Hematopoietic multipotent progenitor cell (in vitro differentiated cells): ENCODE measurements around the gene TSPAN4. TPM values are rescaled to one million over a fixed set of nuclear protein-coding genes. Genes with fewer than 3 reads are reported as not detected.

ENCODE experiments used
- DNase-seq, 3 donors: peaks; one replicate each; pipeline ENCODE4 v3.0.0-alpha.2; 2011 to 2015; ENCODE audit warnings: low read depth in 2 of 3, low spot score in 2 of 3
- total RNA-seq: library from RNA; depleted of rRNA; stranded (reverse); fragments of >200 nt; gene quantifications from one replicate; pipeline ENCODE4 v1.2.3, GENCODE V29; 2012

TSPAN4 gene
- total RNA-seq, 1 donor: 48.2 TPM

DNA sequence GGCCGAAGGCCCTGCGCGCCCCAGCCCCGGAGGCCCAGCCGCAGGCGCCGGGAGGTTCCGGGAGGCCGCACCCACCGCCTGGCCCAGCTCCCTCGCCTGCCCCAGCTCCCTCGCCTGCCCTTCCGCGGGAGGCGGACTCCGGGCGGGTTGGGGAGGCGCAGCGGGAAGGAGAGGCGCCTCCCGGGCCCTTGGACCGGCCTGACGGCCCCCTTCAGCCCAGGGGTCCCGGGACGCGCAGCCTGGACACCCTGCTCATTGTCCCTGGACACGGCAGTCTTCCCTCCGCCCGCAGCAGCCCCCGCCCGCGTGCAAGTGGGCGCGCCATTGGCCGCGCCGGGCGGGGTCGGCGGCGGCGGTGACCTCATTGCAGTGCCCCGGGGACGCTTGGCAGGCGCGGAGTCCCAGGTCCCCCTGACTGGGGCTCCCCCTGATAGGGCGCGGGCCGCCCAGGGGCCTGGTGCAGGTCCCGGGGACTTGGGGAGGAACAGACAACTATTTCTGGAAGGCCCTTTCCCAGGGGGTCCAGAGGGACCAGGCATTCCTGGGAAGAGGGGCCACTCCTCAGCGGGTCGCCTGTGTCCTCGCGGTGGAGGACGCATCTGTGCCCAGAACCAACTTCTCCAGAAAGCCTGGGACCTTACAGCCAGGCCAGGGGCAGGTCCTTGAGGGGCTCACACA, 9.4 kb upstream of the TSPAN4 start:
- peak in 2 of 3 donors; percentile 46 to 49 for DNase-seq

DNA sequence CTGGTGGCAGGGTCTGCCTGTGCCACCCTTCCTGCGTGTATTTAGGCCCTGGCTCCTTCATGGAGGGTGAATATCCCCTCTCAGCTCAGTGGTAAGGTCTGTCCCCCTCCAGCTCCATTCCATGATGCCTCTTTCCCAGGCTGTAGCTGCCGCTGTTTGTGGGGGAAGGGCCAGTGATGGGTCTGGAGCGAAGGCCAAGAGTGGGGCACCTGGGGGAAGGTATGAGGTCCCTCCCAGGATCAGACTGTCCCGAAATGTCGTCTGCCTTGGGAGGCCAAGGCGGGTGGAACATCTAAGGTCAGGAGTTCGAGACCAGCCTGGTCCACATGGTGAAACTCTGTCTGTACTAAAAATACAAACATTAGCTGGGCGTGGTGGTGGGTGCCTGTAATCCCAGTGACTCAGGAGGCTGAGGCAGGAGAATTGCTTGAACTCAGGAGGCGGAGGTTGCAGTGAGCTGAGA, 8.8 kb upstream of the TSPAN4 start:
- DNase-seq: no peak

DNA sequence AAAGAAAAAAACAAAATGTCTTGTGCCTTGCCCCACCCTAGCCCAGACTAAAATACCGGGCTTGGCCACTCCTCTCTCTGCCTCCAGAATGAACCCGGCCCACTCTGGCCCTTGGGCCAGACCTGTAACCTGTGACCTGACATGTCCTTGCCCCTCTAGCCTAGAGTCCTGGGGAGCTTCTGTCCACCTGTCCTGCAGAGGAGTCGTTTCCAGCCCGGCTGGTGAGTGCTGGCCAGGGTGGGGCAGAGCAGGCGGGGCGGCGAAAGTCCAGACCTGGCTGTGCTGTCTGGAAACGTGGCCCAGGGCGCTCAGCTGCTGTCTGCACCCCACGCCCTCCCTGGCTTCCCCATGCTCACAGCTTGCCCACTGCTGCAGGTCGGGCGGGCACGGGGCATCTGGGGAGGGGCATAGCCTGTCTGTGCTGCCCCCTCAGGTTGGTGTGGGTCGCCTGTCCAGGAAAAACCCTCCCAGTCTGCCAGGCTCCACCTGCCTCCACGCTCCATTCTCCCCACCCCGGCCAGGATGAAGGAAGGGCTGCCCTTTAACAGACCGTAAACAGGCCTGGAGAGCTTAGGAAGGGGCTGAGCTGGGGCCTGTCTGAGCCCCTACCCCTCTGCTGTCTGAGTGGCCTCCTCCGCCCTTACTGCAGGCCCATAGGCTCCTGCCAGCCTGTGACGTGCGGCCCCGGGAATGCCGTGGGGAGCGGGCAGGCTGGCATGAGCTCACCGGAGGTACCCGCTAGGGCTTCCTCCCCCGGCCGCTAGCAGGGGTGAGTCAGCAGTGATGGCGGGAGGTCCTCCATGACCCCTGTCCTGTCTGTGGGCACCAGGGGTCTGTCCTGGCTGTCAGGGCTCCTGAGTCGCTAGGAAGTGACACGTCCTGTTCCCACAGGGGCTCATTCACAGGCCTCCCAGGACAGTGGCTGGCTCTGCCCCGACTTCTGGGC, 8.0 kb upstream of the TSPAN4 start:
- peak in 2 of 3 donors; percentile 62 to 71 for DNase-seq

DNA sequence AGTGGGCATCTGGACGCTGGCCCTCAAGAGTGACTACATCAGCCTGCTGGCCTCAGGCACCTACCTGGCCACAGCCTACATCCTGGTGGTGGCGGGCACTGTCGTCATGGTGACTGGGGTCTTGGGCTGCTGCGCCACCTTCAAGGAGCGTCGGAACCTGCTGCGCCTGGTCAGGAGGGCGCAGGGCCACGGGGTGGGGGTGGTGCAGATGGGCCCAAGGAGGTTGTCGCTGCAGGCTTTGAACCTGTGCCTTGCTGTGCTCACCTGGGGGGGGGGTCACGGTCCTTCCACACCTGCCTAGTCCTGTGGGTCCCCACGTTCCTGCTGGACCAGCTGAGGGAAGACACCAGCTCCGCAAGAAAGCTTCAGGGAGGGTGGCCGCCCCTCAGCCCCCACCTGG, 6.4 kb upstream of the TSPAN4 start:
- DNase-seq: no peak

DNA sequence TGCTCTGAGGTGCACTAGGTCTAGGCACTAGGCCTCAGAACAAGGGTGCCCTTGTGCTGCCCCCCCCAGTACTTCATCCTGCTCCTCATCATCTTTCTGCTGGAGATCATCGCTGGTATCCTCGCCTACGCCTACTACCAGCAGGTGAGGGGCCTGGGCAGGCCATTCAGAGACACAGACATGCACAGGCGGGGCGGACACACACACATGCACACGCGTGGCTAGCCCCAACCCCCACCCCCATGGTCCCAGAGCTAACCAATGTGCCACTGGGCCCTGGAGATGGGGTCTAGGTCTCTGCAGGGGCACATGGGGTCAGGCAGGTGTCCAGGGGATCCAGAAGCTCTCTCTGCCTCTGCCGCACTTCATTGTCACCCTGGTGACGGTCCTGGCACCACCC, 6.0 kb upstream of the TSPAN4 start:
- DNase-seq: no peak

DNA sequence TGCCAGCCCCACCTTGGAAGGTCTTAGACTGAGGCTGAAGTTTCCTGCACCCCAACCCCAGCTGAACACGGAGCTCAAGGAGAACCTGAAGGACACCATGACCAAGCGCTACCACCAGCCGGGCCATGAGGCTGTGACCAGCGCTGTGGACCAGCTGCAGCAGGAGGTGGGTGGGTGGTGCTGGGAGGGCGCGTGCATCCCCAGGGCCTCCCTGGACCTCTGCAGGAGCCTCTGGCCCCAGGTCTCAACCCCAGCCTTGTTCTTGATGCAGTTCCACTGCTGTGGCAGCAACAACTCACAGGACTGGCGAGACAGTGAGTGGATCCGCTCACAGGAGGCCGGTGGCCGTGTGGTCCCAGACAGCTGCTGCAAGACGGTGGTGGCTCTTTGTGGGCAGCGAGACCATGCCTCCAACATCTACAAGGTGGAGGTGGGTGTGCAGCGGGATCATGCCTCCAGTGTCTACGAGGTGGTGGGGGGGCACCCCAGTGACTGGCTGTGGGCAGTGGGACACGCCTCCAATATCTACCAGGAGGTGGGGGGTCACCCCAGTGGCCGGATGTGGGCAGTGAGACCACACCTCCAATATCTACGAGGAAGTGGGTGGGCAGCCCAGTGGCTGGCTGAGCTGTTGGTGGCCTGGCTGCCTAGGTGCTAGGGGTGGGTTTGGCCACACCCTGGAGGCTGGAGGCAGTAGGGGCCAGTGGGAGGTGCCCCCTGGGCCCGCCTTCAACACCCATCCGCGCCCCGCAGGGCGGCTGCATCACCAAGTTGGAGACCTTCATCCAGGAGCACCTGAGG, 5.3 kb upstream of the TSPAN4 start:
- no peak for DNase-seq

DNA sequence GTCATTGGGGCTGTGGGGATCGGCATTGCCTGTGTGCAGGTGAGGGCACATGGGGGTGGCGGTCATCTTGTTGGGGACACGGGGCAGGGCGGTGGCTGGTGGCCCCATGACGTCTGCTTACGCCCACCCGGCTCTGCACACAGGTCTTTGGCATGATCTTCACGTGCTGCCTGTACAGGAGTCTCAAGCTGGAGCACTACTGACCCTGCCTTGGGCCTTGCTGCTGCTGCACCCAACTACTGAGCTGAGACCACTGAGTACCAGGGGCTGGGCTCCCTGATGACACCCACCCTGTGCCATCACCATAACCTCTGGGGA, 4.7 kb upstream of the TSPAN4 start:
- no peak for DNase-seq

DNA sequence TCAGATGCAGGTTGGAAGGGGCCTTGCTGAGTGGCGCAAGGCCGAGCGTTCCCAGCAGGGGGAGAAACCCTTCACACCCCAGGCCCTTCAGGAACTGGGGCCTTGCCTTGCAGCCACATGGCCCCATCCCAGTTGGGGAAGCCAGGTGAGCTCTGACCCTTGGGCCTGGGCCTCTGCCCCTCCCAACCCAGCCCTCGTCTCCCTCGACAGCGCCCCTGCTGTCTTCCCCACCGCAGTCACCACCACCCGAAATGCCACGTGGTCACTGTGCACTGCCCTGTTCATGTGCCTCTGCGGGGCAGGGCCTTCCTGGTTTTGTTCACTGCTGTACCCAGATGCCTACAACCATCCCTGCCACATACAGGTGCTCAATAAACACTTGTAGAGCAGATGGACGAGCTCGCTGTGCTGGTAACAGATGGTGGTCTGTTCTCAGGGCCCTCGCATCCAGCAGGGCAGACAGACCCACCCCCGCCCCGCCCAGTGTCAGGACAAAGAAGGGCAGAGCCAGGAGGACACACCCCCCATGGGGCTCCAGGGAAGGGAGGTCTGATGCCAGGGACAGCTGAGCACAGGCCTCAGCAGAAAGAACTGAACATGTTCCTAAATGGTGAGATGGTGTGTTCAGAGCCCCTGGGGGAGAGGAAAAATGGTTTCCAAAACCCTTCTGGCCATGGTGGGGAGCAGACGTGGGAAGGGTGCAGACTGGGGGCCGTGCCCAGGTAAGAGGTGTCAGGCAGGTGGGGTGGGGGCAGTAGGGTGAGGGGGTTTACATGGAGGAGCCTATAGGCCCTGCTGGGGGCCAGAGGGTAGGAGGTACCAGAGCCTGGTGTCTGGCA, 4.0 kb upstream of the TSPAN4 start:
- no peak for DNase-seq

DNA sequence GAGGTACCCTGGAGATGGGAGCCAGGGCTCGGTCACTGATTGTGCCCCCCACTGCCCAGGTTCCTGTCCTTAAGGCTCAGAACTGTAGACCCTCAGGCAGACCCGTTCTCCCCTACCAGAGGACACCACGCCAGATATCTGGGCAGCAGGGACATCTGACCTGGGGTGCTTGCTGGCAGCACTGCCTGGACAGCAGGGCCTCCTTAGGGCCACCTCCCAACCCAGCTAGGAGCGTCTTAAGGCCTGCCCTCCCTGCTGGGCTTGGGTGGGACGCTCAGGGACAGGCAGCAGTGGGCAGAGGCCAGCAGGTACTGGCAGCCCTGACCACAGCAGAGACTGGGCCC, 3.4 kb upstream of the TSPAN4 start:
- no peak for DNase-seq

DNA sequence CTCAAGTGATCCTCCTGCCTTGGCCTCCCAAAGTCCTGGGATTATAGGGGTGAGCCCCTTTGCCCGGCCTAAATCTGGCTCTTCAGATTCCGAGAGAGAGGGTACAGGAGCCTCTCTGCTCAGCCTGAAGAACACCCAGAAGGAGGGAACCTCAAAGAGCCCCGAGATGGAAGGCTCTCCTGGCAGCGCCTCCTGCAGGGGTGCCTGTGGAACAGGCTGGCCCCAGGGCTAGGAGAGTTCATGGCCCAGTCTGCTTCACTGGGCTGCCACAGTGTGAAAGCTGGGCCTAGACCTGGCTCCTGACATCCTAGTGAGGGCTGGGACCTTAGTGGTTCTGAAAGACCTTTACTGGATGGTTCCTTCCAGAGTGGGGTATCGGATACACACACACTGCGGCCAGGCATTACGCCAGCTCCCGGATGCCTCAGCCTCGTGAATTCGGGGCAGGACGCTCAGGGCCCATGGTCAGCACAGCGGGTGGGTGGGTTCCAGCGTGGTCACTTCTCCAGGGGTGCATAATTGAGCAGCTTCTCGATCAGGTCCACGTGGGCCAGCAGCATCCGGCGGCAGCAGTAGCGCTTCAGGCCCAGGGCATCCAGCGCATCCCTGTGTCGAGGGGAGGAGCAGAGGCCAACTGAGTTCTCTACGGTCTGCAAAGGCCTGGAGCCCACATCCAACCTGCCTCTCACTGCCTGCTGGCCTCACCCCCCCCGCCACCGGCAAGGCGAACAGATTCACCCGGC, 2.6 kb upstream of the TSPAN4 start:
- DNase-seq: no peak

DNA sequence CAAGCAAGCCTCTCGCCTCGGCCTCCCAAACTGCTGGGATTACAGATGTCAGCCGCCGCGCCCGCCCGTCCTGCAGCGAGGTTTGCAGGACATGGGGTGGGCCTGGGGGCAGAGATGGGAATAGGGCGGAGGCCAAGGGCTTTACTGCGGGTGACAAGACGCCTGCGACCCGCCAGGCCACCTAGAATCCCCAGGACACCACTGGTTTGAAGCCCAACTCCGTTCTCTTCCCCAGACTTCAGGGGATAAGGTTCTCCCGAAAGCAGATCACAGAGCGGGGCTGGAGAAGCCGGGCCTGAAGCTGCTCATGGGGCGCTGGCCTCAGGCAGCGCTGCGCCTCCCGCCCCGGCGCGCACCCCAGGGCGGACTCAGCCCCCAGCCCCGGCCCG, 677 bp upstream of the TSPAN4 start:
- DNase-seq: no peak

DNA sequence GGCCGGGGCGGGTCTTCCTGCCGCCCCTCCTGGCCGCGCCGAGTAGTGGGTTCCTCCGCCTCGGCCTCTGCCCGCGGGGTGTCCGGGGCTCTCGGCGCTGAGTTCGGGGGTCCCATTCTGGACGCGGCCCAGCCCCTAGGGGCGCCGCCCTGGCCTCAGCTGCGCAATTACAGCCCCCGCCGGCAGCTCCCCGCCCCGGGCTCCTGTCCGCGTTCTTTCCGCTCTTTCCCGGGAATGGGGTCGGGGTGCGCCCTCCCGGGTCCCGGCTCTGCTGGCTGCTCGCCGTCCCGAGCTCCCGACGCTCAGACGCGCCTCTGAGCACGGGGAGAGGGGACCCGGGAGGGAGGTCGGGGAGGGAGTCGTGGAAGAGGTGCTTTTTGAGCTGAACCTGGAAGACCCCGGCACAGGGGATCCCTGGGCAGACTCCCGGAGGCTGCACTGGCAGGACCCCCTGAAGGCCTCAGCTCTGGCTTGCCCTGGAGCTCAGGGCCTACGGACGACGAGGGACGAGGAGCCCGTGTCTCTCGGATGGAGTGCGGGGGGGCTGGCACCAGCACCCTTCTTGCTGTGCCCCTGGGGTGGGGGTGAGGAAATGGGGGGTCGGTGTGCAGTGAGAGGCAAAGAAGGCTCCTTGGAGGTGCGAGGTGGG, 558 bp downstream of the TSPAN4 start:
- DNase-seq: no peak

DNA sequence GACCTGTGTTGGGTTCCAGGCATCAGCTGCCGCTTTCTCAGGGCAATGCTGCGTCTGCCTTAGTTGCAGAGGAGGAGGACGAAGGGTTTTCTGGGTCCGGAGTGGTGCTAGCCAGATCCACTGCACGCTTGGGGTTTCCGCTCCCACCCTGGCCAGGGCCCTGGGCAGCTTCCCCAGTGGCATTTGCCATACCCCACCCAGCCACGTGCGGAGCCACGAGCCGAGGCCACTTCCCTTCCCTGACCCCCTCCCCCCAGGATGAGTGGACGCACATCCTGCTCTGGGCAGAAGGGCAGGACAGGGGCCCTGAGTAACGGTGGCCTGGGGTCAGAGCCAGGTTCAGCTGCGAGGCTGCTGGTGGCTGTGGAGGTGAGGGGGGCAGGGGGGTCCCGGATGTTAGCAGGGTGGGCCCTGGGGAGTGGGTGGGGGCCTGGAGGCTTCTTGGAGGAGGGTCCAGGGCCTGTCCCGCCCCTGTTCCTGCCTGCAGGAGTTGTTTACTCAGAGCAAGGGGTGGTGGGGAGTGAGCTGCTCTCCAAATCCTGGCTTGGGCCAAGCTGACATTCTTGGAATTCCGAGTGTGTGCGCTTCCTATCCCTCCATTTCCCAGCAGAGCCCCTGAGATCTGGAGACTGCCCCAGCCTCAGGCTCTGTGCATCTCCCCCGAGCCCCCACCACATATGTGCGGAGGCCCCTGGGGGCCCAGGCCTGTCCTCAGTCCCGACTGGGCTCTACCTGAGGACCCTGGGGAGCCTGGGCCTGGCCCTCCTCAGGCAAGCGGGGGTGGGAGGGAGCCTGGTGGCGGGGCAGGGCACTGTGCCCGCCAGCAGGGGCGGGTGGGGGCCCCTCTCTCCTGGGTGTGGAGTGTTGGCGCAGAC, 1.4 kb downstream of the TSPAN4 start:
- peak in 2 of 3 donors; percentile 29 to 45 for DNase-seq

DNA sequence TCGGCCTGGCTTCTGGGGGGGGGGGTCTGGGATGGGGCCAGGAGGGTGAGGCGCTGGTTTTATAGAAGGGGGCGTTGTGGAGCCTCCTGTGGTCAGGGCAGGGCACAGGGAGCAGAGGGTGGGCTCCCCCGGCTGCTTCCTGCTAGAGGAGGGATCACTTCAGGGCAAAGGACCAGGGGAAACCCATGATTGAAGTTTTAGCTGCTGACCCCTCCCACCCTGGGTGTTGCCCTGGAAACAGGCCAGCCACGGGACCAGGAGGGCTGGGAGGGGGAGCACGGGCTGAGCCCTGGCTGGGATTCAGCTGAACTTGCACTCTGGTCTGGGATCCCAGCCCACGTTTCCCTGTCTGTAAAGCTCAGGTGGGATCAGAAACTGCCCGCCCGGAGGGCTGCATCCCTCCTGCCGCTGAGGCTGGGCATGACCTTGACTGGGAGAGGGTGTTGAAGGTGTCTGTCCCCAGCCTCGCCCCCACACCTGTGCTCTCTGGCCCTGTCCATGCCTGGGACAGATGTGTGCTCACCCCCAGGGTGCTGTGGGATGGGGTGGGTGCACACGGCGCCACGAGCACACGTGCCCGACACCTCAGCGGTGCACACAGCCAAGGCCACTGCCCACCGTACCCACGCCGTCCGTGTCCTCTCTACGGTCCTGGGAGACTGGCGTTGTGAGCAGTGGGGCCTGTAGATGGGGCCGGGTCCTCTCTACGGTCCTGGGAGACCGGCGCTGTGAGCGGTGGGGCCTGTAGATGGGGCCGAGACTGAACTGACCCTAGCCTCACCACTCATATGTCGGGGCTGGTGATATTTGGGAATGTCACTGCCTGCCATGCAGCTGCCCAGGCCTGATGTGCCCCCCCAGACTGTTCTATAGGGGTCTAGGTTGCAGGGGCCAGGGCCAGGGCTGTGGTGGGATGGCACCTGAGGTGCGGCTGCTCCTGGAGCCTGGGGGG, 2.3 kb downstream of the TSPAN4 start:
- DNase-seq: peak in 2 of 3 donors; percentile 94 to 95

DNA sequence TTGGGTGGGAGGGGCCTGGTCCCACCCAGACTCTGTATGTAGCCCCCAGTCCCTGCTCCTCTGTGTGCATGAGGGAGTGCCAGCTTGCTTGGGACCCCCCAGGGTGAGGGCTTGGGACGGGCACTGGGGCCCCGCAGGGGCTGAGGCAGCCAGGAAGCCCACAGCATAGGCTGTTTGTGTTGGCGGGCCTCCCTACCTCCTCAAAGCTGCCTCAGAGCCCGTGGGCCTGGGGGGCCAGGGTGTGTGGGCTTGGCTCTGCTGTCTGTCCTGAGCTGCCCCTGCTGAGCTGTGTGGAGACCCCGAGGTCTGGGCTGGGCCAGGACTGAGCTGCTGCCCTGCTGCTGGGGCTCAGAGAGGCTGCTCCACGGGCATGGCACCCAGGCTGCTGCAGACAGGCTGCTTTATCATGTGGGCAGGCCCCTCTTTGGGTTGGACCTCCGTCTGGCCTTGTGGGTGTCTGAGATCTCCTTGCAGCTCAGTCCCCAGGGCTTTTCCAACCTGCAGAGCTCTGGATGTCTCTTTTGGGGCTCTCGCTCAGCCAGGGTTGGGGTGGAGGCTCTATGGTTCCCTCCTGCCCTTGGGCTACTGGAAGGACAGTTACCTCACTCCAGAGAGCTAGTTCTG, 3.3 kb downstream of the TSPAN4 start:
- DNase-seq: no peak

DNA sequence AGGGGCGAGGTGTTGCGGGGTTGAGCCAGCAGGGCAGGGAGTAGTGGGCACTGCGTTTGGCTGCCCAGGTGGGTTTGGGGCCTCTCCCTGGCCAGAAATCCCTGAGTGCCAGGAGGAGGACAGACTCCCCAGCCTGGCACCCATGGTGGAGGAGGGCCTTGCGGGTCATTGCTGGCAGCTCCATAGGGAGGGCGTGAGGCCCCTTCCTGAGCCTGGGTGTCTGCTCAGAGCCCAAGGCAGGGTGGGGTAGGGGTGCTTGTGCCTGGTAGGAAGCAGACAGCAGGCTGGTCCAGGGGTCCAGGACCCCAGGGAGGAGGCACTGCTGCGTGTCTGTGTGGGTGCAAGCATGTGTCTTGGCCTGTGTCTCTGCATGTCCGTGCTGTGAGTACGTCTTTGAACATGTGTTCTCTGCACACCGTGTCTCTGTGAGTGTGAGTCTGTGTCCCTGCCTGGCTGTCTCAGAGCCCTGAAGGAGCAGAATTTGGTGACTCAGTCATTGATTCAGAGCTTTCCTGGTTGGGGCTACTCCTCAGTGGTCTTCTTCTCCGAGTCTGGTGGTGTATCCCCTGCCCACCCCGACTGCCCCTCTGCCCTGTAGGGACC, 3.9 kb downstream of the TSPAN4 start:
- DNase-seq: no peak
